Measurements from ENCODE around the gene CCDC154.

Gene CCDC154

DNA sequence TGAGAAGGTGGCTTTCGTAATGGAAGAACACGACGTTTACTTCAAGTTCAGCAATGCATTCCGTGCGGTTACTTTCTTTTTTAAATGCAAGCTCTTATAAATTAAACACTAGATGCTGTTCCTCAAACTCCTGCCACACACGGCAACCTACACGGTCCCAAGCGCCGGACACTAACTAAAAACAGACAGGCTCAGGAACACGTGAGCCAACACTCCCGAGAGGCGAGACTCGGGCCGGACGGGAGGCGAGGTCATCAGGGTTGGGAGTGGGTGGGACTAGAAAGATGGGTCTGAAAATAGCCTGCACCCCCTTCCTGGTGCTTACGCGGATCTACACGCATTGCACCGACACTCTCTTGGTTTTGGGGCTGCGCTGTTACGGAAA, 24.1 kb upstream of the CCDC154 start:
- DNase-seq = no peak
- H3K9ac ChIP-seq (ENCODE audit: low read length) = peak overlapping the region; percentile 29
- H2BK12ac ChIP-seq (ENCODE audit: low read length in 2 of 2) = no peak overlapping the region
- H3K27me3 ChIP-seq (ENCODE audit: control insufficient read depth in 1 of 2, insufficient read depth in 1 of 2, low read length in 2 of 2) = no peaks in the 10 kb centered on the region
- H2BK15ac ChIP-seq (ENCODE audit: low read depth, poor library complexity, severe bottlenecking) = no peak overlapping the region
- no peak overlapping the region for H2AFZ ChIP-seq (ENCODE audit: low read depth, low read length)
- H3K4me1 ChIP-seq (ENCODE audit: control insufficient read depth, insufficient read depth, low read depth, low read length) = peaks cover 30% of the 10 kb centered on the region
- no peak overlapping the region for H3K23ac ChIP-seq (ENCODE audit: low read length in 2 of 2)
- H2BK5ac ChIP-seq (ENCODE audit: low read depth, low read length, poor library complexity, severe bottlenecking) = no peak overlapping the region
- 95% methylated on average over 22 of the region's 22 CpGs for WGBS
- no peaks in the 10 kb centered on the region for H3K9me3 ChIP-seq (ENCODE audit: control insufficient read depth, low read length)
- no peak overlapping the region for H4K8ac ChIP-seq (ENCODE audit: low read length)
- no peak overlapping the region for H3K14ac ChIP-seq (ENCODE audit: low read length in 2 of 2)
- peaks cover 50% of the 10 kb centered on the region for H3K79me1 ChIP-seq (replicated peaks; ENCODE audit: low read length, poor library complexity, severe bottlenecking)
- H3K4ac ChIP-seq (ENCODE audit: low read depth in 1 of 2, low read length in 2 of 2) = no peak overlapping the region
- no peak overlapping the region for H3K18ac ChIP-seq (ENCODE audit: low read depth in 1 of 2, low read length in 2 of 2)
- H4K91ac ChIP-seq (ENCODE audit: low read length) = no peak overlapping the region
- no peak overlapping the region for H3K4me2 ChIP-seq (ENCODE audit: low read length, poor library complexity, severe bottlenecking)
- no peak overlapping the region for H2AK5ac ChIP-seq (ENCODE audit: low read length, severe bottlenecking)
- no peak overlapping the region for H3K27ac ChIP-seq (ENCODE audit: low read length, poor library complexity, severe bottlenecking)
- peaks cover 15 to 42% of the 10 kb centered on the region in 2 experiments for H3K36me3 ChIP-seq (ENCODE audit: control insufficient read depth in 1 of 2, insufficient read depth in 2 of 2, low read depth in 1 of 2, low read length in 2 of 2)
- no peak overlapping the region for H2BK120ac ChIP-seq (ENCODE audit: low read depth, low read length)
- H3K4me3 ChIP-seq (ENCODE audit: insufficient read depth in 1 of 2, low read depth in 1 of 2, low read length in 2 of 2) = peak overlapping the region in 1 of 2 experiments; percentile 18

DNA sequence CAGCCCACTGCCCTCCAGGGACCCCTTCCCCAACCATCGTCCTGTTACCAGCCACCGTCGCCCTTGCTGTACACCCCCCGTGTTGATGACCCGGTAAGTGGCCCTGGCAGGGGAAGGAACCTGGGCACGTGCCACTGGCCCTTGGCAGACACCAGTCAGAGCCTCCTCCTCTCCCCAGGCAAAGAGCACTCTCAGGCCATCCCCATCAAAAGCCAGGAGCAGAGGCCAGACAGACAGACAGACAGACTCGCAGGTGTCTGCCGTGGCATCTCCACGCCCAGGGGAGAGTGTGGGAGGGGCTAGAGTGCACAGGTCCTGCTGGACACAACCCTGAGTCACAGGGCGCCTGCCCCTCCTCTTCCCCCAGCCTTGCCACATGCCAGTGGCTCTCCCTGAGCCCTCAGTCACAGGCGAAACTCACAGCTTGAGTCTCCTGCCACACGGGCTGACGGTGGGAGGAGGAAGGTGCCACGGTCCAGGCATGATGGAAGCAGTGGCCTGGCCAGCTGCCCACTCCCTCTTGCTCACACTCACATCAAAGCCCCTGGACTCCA, 22.7 kb upstream of the CCDC154 start:
- H3K4me2 ChIP-seq (ENCODE audit: low read length, poor library complexity, severe bottlenecking) = no peak overlapping the region

DNA sequence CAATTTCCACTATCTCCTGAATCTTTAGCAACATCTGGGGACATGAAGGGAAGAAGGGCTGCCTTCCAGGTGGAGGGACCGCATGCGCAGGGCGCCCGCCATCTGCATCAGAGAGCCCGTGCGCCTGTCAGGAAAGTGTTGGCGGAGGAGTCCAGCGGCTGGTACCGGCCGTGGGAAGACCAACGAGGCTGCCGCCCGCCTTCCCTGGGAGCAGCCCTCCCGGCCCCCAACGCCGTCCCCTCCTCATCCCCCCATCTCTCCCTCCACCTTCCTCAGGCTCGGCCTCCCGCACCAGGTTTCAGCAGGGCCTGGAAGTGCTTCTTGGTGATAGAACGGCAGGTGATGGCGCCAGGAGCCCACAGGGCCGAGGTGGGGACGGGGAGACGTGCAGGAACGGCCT, 21.7 kb upstream of the CCDC154 start:
- whole genome bisulfite sequencing = 93% methylated on average over 21 of the region's 24 CpGs
- no peak overlapping the region for H3K4ac ChIP-seq (ENCODE audit: low read depth in 1 of 2, low read length in 2 of 2)

More for the DNA sequence above, 22.7 kb upstream of the CCDC154 start:
- no peak overlapping the region for H3K4ac ChIP-seq (ENCODE audit: low read depth in 1 of 2, low read length in 2 of 2)
- no peak overlapping the region for H2BK5ac ChIP-seq (ENCODE audit: low read depth, low read length, poor library complexity, severe bottlenecking)
- no peaks in the 10 kb centered on the region for H3K9me3 ChIP-seq (ENCODE audit: control insufficient read depth, low read length)
- H2AK5ac ChIP-seq (ENCODE audit: low read length, severe bottlenecking) = no peak overlapping the region
- no peak overlapping the region for H3K4me3 ChIP-seq (ENCODE audit: insufficient read depth in 1 of 2, low read depth in 1 of 2, low read length in 2 of 2)
- H3K36me3 ChIP-seq (ENCODE audit: control insufficient read depth in 1 of 2, insufficient read depth in 2 of 2, low read depth in 1 of 2, low read length in 2 of 2) = peaks cover 23 to 46% of the 10 kb centered on the region in 2 experiments
- H3K27ac ChIP-seq (ENCODE audit: low read length, poor library complexity, severe bottlenecking) = no peak overlapping the region
- peaks cover 57% of the 10 kb centered on the region for H3K79me1 ChIP-seq (replicated peaks; ENCODE audit: low read length, poor library complexity, severe bottlenecking)
- H2AFZ ChIP-seq (ENCODE audit: low read depth, low read length) = no peak overlapping the region
- H4K91ac ChIP-seq (ENCODE audit: low read length) = no peak overlapping the region
- H3K14ac ChIP-seq (ENCODE audit: low read length in 2 of 2) = no peak overlapping the region
- peaks cover 28% of the 10 kb centered on the region for H3K4me1 ChIP-seq (ENCODE audit: control insufficient read depth, insufficient read depth, low read depth, low read length)
- H3K18ac ChIP-seq (ENCODE audit: low read depth in 1 of 2, low read length in 2 of 2) = no peak overlapping the region
- H2BK12ac ChIP-seq (ENCODE audit: low read length in 2 of 2) = no peak overlapping the region
- no peak overlapping the region for H4K8ac ChIP-seq (ENCODE audit: low read length)
- H3K23ac ChIP-seq (ENCODE audit: low read length in 2 of 2) = no peak overlapping the region
- H3K27me3 ChIP-seq (ENCODE audit: control insufficient read depth in 1 of 2, insufficient read depth in 1 of 2, low read length in 2 of 2) = no peaks in the 10 kb centered on the region
- H2BK120ac ChIP-seq (ENCODE audit: low read depth, low read length) = no peak overlapping the region
- 98% methylated on average over 13 of the region's 14 CpGs for WGBS
- DNase-seq = no peak
- no peak overlapping the region for H2BK15ac ChIP-seq (ENCODE audit: low read depth, poor library complexity, severe bottlenecking)
- no peak overlapping the region for H3K9ac ChIP-seq (ENCODE audit: low read length)

DNA sequence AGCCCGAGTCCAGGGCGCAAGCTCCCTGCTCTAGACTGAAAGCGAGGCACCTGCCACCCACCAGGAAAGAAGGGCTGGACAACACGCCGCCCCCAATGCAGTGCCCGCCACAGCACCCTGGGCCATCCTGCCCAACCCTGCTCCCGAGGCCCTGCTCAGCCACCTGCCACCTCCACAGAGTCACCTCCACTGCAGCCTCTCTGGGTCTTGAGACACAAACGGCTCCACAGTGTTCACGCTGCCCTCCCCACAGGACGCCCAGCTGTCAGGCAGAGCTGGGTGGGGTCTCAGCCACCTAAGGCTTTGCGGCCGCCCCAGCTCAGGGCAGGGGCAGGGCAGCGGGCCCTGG, 21.2 kb upstream of the CCDC154 start:
- no peak overlapping the region for H3K23ac ChIP-seq (ENCODE audit: low read length in 2 of 2)
- no peak overlapping the region for H3K14ac ChIP-seq (ENCODE audit: low read length in 2 of 2)
- 98% methylated on average over 13 of the region's 13 CpGs for WGBS
- H4K91ac ChIP-seq (ENCODE audit: low read length) = no peak overlapping the region
- no peak overlapping the region for H3K4me3 ChIP-seq (ENCODE audit: insufficient read depth in 1 of 2, low read depth in 1 of 2, low read length in 2 of 2)
- no peaks in the 10 kb centered on the region for H3K9me3 ChIP-seq (ENCODE audit: control insufficient read depth, low read length)
- no peaks in the 10 kb centered on the region for H3K27me3 ChIP-seq (ENCODE audit: control insufficient read depth in 1 of 2, insufficient read depth in 1 of 2, low read length in 2 of 2)
- peaks cover 62% of the 10 kb centered on the region for H3K79me1 ChIP-seq (replicated peaks; ENCODE audit: low read length, poor library complexity, severe bottlenecking)
- H2BK120ac ChIP-seq (ENCODE audit: low read depth, low read length) = no peak overlapping the region
- no peak overlapping the region for H3K4ac ChIP-seq (ENCODE audit: low read depth in 1 of 2, low read length in 2 of 2)
- H2BK5ac ChIP-seq (ENCODE audit: low read depth, low read length, poor library complexity, severe bottlenecking) = no peak overlapping the region
- H4K8ac ChIP-seq (ENCODE audit: low read length) = no peak overlapping the region
- H2BK12ac ChIP-seq (ENCODE audit: low read length in 2 of 2) = no peak overlapping the region
- H3K18ac ChIP-seq (ENCODE audit: low read depth in 1 of 2, low read length in 2 of 2) = no peak overlapping the region
- no peak overlapping the region for H2BK15ac ChIP-seq (ENCODE audit: low read depth, poor library complexity, severe bottlenecking)
- H3K4me1 ChIP-seq (ENCODE audit: control insufficient read depth, insufficient read depth, low read depth, low read length) = peaks cover 16% of the 10 kb centered on the region
- H2AFZ ChIP-seq (ENCODE audit: low read depth, low read length) = no peak overlapping the region
- H3K4me2 ChIP-seq (ENCODE audit: low read length, poor library complexity, severe bottlenecking) = no peak overlapping the region
- H3K9ac ChIP-seq (ENCODE audit: low read length) = no peak overlapping the region
- H2AK5ac ChIP-seq (ENCODE audit: low read length, severe bottlenecking) = no peak overlapping the region
- DNase-seq = no peak
- no peak overlapping the region for H3K27ac ChIP-seq (ENCODE audit: low read length, poor library complexity, severe bottlenecking)
- peaks cover 30 to 48% of the 10 kb centered on the region in 2 experiments for H3K36me3 ChIP-seq (ENCODE audit: control insufficient read depth in 1 of 2, insufficient read depth in 2 of 2, low read depth in 1 of 2, low read length in 2 of 2)

More for the DNA sequence above, 21.7 kb upstream of the CCDC154 start:
- no peak overlapping the region for H2BK120ac ChIP-seq (ENCODE audit: low read depth, low read length)
- no peak overlapping the region for H3K23ac ChIP-seq (ENCODE audit: low read length in 2 of 2)
- H2BK12ac ChIP-seq (ENCODE audit: low read length in 2 of 2) = no peak overlapping the region
- H2AK5ac ChIP-seq (ENCODE audit: low read length, severe bottlenecking) = no peak overlapping the region
- peaks cover 25 to 48% of the 10 kb centered on the region in 2 experiments for H3K36me3 ChIP-seq (ENCODE audit: control insufficient read depth in 1 of 2, insufficient read depth in 2 of 2, low read depth in 1 of 2, low read length in 2 of 2)
- H2BK5ac ChIP-seq (ENCODE audit: low read depth, low read length, poor library complexity, severe bottlenecking) = no peak overlapping the region
- H3K4me3 ChIP-seq (ENCODE audit: insufficient read depth in 1 of 2, low read depth in 1 of 2, low read length in 2 of 2) = no peak overlapping the region
- no peak for DNase-seq
- H3K18ac ChIP-seq (ENCODE audit: low read depth in 1 of 2, low read length in 2 of 2) = no peak overlapping the region
- no peak overlapping the region for H2BK15ac ChIP-seq (ENCODE audit: low read depth, poor library complexity, severe bottlenecking)
- H4K8ac ChIP-seq (ENCODE audit: low read length) = no peak overlapping the region
- no peak overlapping the region for H3K14ac ChIP-seq (ENCODE audit: low read length in 2 of 2)
- no peaks in the 10 kb centered on the region for H3K9me3 ChIP-seq (ENCODE audit: control insufficient read depth, low read length)
- H3K79me1 ChIP-seq (replicated peaks; ENCODE audit: low read length, poor library complexity, severe bottlenecking) = peaks cover 58% of the 10 kb centered on the region
- no peaks in the 10 kb centered on the region for H3K27me3 ChIP-seq (ENCODE audit: control insufficient read depth in 1 of 2, insufficient read depth in 1 of 2, low read length in 2 of 2)
- no peak overlapping the region for H4K91ac ChIP-seq (ENCODE audit: low read length)
- H3K27ac ChIP-seq (ENCODE audit: low read length, poor library complexity, severe bottlenecking) = no peak overlapping the region
- no peak overlapping the region for H3K9ac ChIP-seq (ENCODE audit: low read length)
- H2AFZ ChIP-seq (ENCODE audit: low read depth, low read length) = no peak overlapping the region
- H3K4me1 ChIP-seq (ENCODE audit: control insufficient read depth, insufficient read depth, low read depth, low read length) = peaks cover 21% of the 10 kb centered on the region
- no peak overlapping the region for H3K4me2 ChIP-seq (ENCODE audit: low read length, poor library complexity, severe bottlenecking)

All from mesenchymal stem cell (in vitro differentiated cells and primary cell).